HepG2 (cell line): Measurements from ENCODE around the gene PDCD2L. TPM values are rescaled to one million over a fixed set of nuclear protein-coding genes. Genes with fewer than 3 reads are reported as not detected.

Source experiments
- BRCA1 ChIP-seq: sonication (generic); formaldehyde crosslinking; IDR thresholded peaks from 2 replicates; pipeline ENCODE4 v1.4.0; 2020; ENCODE audit warnings: missing genetic modification reagents
- EED ChIP-seq: sonication (generic); formaldehyde crosslinking; IDR thresholded peaks from 2 replicates; pipeline ENCODE4 v1.5.0; 2020; ENCODE audit warnings: mild to moderate bottlenecking, missing genetic modification reagents
- EZH2 ChIP-seq: conservative IDR thresholded peaks from 2 replicates; pipeline ENCODE4 v1.6.1; 2012; ENCODE audit warnings: mild to moderate bottlenecking, low read depth, low read length, moderate library complexity
- KDM6A ChIP-seq: IDR thresholded peaks from 2 replicates; pipeline ENCODE4 v1.6.1; 2016; ENCODE audit warnings: low read depth
- MZF1 ChIP-seq: sonication (generic); formaldehyde crosslinking; IDR thresholded peaks from 2 replicates; pipeline ENCODE4 v1.8.1; 2023; ENCODE audit warnings: mild to moderate bottlenecking, missing genetic modification reagents, borderline replicate concordance
- SKI ChIP-seq: fragments of 450-650 bp; IDR thresholded peaks from one replicate; pipeline ENCODE4 v1.6.1; 2018; ENCODE audit warnings: mild to moderate bottlenecking; ENCODE audit not compliant: partially characterized antibody
- ZBTB20 ChIP-seq: sonication (generic); formaldehyde crosslinking; IDR thresholded peaks from 2 replicates; pipeline ENCODE4 v1.8.1; 2023; ENCODE audit warnings: missing genetic modification reagents, low read depth, mild to moderate bottlenecking, borderline replicate concordance
- ZNF234 ChIP-seq: sonication (generic); formaldehyde crosslinking; conservative IDR thresholded peaks from 2 replicates; pipeline ENCODE4 v1.5.1; 2020; ENCODE audit warnings: mild to moderate bottlenecking, missing genetic modification reagents
- ZNF549 ChIP-seq: sonication (generic); formaldehyde crosslinking; IDR thresholded peaks from 2 replicates; pipeline ENCODE4 v1.5.0; 2020; ENCODE audit warnings: missing genetic modification reagents
- ZNF629 ChIP-seq: sonication (generic); formaldehyde crosslinking; conservative IDR thresholded peaks from 2 replicates; pipeline ENCODE4 v1.5.0; 2020; ENCODE audit warnings: missing genetic modification reagents
- ZNF75D ChIP-seq: sonication (generic); formaldehyde crosslinking; IDR thresholded peaks from 2 replicates; pipeline ENCODE4 v1.8.1; 2023; ENCODE audit warnings: missing genetic modification reagents, mild to moderate bottlenecking, borderline replicate concordance
- ZNF850 ChIP-seq: sonication (generic); formaldehyde crosslinking; conservative IDR thresholded peaks from 2 replicates; pipeline ENCODE4 v1.9.0; 2021; ENCODE audit warnings: mild to moderate bottlenecking, missing genetic modification reagents
- polyA plus RNA-seq, 8 experiments: library from polyadenylated mRNA; depleted of rRNA in 3 of 8; stranded (reverse) in 7 of 8; unstranded in 1 of 8; fragments of >200 nt; fragmentation: Illumina TruSeq in 4 of 8; extraction: Trizol in 4 of 8; gene quantifications; 2 replicates each; pipeline versions ENCODE4 v1.2.1 to v1.2.3, GENCODE V29; 2011 to 2016; ENCODE audit warnings: low read depth in 4 of 8, missing spikeins in 1 of 8, mixed read lengths in 1 of 8; ENCODE audit not compliant: insufficient read depth in 1 of 8
- total RNA-seq, 5 experiments: library from RNA; depleted of rRNA; stranded (reverse); fragments of >200 nt; fragmentation: Illumina TruSeq; extraction: Trizol; gene quantifications; 2 replicates each; pipeline ENCODE4 v1.2.3, GENCODE V29; 2016; ENCODE audit warnings: low read depth in 1 of 5
- TF ChIP-seq, protein P1 (sequence below): sonication (generic); formaldehyde crosslinking; IDR thresholded peaks from 2 replicates; pipeline ENCODE4 v1.5.1; 2020; ENCODE audit warnings: missing genetic modification reagents, mild to moderate bottlenecking, borderline replicate concordance
- TF ChIP-seq, protein P2 (sequence below), 2 experiments: sonication (generic) in 1 of 2; formaldehyde crosslinking in 1 of 2; IDR thresholded peaks; 2 replicates each; pipeline versions ENCODE4 v1.4.0 to v1.6.1; 2018 to 2020; ENCODE audit warnings: missing genetic modification reagents in 2 of 2, borderline replicate concordance in 1 of 2, low read depth in 1 of 2, mild to moderate bottlenecking in 1 of 2, missing biosample characterization in 1 of 2
- TF ChIP-seq, protein P3 (sequence below): sonication (generic); formaldehyde crosslinking; IDR thresholded peaks from 2 replicates; pipeline ENCODE4 v1.4.0; 2020; ENCODE audit warnings: missing genetic modification reagents
- TF ChIP-seq, protein P4 (sequence below): sonication (generic); formaldehyde crosslinking; IDR thresholded peaks from 2 replicates; pipeline ENCODE4 v1.5.0; 2020; ENCODE audit warnings: mild to moderate bottlenecking, missing genetic modification reagents, borderline replicate concordance

The PDCD2L gene
- total and polyA plus RNA-seq, 2 of the 13 experiments (the other 11 are each of a cell fraction or from before 2014, with no cell fraction given) = 29.3 to 35.2 TPM

DNA sequence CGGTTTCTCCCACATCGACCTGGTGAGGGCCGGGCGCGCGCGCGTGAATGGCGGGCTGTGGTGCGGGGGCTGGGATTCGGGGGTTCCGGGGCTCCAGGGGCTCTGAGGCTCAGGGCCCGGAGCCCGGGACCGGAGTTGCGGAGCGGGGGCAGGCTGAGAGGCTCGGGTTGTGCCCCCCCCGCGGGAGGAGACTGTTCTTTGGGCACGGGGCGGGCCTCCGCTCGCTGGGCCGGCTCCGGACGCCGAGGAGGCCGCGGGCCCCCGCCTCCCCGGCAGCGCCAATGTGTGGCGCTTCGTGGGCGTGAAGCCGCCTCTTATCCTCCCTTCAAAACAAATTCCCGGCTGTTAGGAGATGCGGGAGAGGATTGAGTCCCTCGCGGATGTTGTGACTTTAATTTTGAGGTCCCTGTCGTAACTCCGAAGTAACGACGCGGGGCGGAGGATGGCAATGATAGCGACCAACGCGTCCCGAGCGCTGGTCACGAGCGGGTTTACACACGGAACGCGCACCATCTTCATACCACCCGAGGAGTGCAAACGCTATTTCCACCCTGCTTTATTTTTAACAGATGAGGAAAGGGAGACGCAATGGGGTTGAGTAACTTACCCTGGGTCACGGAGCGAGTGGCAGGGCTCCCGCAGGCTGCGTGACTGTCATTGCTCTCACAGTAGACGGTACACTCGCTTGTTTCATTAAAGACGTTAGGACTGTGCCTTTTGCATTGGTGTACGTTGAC is 24.5 kb downstream of the PDCD2L start (continued):
- TF ChIP-seq, protein P1, sequence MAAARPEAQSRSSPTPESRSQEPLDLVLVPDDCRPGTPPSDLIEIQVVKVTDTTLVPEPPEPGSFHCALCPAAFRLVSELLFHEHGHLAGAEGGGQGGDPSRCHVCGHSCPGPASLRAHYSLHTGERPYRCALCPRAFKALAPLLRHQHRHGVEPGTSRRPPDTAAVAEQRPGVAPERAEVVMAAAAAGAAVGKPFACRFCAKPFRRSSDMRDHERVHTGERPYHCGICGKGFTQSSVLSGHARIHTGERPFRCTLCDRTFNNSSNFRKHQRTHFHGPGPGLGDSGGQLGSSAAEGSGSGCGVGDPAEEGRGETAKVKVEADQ (CRISPR knock-in tag) = no peak
- TF ChIP-seq ZNF234 (CRISPR knock-in tag) (0 out of 2 replicates have a peak, but pooled peaks have one; percentile 22), ZBTB20 (CRISPR knock-in tag) (no peak), ZNF75D (CRISPR knock-in tag) (no peak), ZNF629 (CRISPR knock-in tag) (no peak), ZNF549 (CRISPR knock-in tag) (no peak), EZH2 (no peak), ZNF850 (no peak), BRCA1 (CRISPR knock-in tag) (no peak), KDM6A (CRISPR knock-in tag) (no peak), EED (CRISPR knock-in tag) (no peak), SKI (no peak), MZF1 (CRISPR knock-in tag) (no peak)
- TF ChIP-seq, protein P2, sequence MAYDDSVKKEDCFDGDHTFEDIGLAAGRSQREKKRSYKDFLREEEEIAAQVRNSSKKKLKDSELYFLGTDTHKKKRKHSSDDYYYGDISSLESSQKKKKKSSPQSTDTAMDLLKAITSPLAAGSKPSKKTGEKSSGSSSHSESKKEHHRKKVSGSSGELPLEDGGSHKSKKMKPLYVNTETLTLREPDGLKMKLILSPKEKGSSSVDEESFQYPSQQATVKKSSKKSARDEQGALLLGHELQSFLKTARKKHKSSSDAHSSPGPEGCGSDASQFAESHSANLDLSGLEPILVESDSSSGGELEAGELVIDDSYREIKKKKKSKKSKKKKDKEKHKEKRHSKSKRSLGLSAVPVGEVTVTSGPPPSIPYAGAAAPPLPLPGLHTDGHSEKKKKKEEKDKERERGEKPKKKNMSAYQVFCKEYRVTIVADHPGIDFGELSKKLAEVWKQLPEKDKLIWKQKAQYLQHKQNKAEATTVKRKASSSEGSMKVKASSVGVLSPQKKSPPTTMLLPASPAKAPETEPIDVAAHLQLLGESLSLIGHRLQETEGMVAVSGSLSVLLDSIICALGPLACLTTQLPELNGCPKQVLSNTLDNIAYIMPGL (CRISPR knock-in tag; IDR thresholded peaks at IDR 0.05; ENCODE audit: borderline replicate concordance in 1 of 2, low read depth in 1 of 2) = 0 out of 4 replicates have a peak, but pooled peaks have one; percentile 12 to 65
- TF ChIP-seq, protein P3, sequence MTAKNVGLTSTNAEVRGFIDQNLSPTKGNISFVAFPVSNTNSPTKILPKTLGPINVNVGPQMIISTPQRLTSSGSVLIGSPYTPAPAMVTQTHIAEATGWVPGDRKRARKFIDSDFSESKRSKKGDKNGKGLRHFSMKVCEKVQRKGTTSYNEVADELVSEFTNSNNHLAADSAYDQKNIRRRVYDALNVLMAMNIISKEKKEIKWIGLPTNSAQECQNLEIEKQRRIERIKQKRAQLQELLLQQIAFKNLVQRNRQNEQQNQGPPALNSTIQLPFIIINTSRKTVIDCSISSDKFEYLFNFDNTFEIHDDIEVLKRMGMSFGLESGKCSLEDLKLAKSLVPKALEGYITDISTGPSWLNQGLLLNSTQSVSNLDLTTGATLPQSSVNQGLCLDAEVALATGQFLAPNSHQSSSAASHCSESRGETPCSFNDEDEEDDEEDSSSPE = no peak
- TF ChIP-seq, protein P4, sequence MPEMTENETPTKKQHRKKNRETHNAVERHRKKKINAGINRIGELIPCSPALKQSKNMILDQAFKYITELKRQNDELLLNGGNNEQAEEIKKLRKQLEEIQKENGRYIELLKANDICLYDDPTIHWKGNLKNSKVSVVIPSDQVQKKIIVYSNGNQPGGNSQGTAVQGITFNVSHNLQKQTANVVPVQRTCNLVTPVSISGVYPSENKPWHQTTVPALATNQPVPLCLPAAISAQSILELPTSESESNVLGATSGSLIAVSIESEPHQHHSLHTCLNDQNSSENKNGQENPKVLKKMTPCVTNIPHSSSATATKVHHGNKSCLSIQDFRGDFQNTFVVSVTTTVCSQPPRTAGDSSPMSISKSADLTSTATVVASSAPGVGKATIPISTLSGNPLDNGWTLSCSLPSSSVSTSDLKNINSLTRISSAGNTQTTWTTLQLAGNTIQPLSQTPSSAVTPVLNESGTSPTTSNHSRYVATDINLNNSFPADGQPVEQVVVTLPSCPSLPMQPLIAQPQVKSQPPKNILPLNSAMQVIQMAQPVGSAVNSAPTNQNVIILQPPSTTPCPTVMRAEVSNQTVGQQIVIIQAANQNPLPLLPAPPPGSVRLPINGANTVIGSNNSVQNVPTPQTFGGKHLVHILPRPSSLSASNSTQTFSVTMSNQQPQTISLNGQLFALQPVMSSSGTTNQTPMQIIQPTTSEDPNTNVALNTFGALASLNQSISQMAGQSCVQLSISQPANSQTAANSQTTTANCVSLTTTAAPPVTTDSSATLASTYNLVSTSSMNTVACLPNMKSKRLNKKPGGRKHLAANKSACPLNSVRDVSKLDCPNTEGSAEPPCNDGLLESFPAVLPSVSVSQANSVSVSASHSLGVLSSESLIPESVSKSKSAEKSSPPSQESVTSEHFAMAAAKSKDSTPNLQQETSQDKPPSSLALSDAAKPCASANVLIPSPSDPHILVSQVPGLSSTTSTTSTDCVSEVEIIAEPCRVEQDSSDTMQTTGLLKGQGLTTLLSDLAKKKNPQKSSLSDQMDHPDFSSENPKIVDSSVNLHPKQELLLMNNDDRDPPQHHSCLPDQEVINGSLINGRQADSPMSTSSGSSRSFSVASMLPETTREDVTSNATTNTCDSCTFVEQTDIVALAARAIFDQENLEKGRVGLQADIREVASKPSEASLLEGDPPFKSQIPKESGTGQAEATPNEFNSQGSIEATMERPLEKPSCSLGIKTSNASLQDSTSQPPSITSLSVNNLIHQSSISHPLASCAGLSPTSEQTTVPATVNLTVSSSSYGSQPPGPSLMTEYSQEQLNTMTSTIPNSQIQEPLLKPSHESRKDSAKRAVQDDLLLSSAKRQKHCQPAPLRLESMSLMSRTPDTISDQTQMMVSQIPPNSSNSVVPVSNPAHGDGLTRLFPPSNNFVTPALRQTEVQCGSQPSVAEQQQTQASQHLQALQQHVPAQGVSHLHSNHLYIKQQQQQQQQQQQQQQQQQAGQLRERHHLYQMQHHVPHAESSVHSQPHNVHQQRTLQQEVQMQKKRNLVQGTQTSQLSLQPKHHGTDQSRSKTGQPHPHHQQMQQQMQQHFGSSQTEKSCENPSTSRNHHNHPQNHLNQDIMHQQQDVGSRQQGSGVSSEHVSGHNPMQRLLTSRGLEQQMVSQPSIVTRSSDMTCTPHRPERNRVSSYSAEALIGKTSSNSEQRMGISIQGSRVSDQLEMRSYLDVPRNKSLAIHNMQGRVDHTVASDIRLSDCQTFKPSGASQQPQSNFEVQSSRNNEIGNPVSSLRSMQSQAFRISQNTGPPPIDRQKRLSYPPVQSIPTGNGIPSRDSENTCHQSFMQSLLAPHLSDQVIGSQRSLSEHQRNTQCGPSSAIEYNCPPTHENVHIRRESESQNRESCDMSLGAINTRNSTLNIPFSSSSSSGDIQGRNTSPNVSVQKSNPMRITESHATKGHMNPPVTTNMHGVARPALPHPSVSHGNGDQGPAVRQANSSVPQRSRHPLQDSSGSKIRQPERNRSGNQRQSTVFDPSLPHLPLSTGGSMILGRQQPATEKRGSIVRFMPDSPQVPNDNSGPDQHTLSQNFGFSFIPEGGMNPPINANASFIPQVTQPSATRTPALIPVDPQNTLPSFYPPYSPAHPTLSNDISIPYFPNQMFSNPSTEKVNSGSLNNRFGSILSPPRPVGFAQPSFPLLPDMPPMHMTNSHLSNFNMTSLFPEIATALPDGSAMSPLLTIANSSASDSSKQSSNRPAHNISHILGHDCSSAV (CRISPR knock-in tag) = no peak
